DMS153 (cell line): ENCODE results near the gene CEP55.

Experiments used
- DNase-seq: peaks from one replicate; lab custom pipeline; 2025; lab: John Stamatoyannopoulos, UW

Gene CEP55

DNA sequence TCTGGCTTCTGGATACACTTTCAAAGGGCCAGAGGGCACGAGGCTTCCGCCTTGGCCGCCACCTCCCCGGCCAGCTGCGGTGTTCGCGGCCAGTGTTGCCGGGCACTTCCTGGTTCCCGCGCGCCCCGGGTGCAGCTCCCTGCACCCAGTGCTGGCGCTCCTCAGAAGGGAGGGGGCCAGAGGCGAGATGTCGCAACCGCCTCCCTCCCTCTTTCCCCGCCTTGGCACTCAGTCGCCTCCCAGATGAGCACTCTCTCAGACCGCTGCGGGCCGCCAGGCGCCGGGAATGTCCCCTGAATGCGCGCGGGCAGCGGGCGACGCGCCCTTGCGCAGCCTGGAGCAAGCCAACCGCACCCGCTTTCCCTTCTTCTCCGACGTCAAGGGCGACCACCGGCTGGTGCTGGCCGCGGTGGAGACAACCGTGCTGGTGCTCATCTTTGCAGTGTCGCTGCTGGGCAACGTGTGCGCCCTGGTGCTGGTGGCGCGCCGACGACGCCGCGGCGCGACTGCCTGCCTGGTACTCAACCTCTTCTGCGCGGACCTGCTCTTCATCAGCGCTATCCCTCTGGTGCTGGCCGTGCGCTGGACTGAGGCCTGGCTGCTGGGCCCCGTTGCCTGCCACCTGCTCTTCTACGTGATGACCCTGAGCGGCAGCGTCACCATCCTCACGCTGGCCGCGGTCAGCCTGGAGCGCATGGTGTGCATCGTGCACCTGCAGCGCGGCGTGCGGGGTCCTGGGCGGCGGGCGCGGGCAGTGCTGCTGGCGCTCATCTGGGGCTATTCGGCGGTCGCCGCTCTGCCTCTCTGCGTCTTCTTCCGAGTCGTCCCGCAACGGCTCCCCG, 70.2 kb downstream of the CEP55 start, which contains the start of gene FFAR4:
FFAR4 (plus strand) TSS at position 231 of the 842 bp plus-strand sequence; CDS start at position 287, 56 bp downstream.
- peak; percentile 38 for DNase-seq

DNA sequence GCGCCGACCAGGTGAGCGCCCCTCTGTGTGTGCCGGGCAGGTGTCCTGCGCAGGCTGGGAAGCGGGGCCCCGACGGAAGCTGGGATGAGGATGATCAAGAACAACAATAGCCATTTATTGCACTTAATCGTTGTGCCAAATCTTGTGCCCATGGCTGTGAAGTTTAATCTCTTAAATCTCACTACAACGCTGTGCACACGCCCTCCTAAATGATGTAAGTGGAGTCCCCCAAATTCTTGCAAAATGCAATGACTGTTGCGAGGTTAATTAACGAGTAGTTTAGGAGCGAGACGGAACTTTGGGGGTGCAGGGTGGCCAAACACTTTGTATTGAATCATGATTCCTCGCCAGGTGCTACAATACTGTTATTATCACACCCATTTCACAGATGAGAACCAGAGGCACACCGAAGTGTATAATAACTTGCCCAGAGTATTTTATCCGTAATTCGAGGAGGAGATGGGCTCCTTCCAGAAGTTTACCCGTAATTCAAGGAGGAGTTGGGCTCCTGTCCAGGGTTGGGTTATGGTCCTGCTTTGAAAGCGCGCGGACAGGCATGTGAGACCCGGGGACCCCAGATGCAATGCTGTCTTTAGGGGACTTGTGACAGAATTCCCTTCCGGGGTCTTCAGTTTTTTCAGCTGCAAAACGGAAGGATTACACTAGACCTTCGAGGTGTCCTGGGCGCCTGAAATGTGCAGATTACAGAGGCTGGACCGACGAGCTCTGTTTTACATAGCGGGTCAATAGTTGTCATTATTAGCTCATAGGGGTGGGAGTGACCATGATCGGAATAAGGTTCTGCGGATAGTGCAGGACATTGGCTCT, 71.1 kb downstream of the CEP55 start:
- no peak for DNase-seq

DNA sequence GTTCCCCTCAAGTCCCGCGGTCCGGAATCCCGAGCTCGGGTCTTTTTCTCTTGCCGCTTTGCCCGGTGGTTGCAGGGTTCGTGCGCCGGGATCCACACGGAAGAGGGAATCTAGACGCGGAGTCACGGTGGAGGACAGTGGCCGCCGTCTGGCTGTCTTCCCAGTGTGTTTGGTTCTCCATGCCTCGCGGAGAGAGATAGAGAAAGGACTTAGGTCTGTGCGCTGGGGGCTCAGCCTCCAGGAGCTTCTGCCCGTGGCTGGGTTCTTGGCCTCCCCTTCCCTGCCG, 71.6 kb downstream of the CEP55 start:
- no peak for DNase-seq

DNA sequence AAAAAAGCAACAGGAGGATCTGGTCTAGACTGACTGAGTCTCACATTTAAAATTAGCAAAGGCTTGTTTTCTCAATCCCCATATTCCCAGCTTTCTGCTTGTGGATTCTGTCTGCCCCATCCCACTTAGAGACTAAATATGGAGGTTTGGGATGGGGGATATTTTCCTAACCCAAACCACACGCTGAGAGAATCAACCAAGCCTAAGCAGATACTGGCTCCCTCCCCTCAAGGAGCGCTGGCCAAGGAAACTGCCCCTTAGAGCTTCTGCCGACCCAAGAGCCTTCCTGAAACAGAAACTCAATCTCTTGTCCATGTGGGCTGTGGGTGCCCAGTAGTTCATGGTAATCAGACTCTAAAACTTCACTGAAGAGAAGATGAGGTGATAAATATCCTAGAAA, 74.0 kb downstream of the CEP55 start:
- DNase-seq: no peak

DNA sequence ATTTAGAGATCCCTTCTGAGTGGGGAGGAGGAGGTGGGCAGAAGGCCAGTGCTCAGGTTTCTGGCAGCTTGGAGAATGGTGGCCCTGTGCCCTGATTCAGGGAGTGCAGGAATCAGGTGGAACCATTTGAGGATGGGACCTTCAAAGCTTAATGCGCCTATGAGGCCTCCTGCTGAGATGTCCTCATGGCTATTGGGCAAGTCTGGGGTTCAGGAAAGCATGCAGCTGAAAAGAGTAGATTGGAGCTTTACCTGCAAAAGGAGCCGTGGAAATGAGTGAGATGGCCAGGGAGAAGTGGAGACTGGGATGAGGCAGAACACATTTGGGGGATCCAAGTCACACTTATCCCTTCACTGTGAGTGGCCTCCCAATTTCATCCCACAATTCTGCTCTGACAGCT, 76.2 kb downstream of the CEP55 start:
- no peak for DNase-seq

DNA sequence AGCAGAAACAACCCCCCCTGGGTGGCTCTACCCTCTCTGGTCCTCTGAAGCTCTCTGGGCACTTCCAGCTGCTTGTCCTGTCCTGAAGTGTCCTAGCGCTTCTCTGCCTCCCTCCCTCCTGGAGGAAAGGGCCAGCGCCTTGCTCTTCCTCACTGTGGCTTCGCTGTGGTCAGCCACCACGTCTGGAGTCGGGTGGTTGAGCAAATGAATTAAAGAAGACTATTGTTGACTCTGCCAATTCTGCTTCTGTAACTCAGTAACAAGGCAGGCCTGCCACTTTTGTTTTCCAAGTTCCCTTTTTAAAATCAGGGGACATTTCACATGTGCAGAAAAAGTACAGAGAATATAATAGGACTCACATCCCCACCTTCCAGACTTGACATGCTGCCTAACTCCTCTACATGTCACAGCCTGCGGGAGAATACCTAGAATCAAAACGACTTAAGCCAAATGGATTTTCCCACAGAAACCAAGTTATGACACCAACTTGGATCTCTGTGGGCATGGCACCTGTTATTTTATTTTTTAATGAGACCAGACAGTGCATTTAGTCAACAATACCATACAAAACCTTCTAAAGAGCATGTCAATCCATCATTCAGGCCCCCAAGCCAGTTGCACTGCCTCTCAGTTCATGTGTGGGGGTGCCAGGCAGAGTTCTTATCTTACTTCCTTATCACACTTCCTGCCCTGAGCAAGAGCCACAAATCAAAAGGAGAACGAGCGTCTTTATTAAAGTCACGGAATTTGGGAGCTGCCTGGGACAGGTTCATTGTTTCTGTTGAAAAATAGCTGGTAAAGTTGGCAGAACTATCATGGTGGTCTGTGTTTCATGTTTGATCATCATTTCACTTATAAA, 76.9 kb downstream of the CEP55 start:
- peak; percentile 46 for DNase-seq

DNA sequence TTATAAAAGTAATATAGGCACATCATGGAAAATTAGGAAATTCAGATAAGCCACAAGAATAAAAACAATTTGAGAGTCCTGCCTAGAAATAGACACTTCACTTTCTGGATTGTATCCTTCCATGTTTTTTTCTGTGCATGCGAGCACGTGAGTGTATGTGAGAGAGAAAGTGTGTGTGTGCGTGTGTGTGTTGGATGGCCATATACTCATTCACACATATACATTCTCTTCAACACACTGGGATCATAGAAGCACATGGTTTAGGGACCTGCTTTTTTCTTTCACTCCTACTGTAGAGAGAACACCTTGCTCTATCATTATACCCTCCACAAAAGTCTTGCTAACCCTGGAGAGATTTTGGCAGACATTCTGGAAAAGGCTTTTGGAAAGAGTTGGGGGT, 77.5 kb downstream of the CEP55 start:
- DNase-seq: no peak

DNA sequence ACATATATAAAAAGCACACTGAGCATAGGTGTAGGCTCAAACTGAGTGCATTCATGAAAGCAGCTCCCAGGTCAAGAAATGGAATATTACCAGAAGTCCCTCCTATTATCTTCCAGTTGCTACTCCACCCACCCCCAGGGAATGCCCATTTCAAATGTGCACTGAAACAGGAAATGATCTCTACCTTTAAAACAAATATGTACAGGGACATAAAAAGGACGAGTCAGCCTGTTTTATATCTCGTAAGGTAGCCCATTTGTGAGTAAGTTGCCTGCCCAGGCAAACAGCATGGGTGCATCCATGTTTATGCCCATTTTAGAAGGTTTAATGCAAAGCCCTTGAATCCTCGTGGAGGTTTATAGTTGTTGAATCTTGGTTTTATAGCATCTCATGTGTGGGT, 80.5 kb downstream of the CEP55 start:
- peak; percentile 82 for DNase-seq

DNA sequence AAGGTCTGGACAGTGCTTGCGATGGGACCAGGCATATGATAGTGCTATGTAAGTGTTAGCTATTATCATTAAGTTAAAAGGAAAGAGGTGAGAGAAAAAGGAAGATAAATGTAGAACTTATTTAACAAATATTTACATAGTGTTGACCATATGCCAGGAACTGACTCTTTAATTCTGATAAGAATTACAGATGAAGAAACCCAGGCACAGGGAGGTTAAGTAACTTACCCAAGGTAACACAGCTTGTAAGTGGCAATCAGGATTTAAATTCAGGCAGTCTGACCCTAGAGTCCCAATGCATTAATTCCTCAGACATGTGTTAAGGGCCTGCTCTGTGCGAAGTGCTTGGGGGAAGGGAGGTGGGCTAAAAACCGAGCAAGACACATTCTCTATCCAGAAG, 81.2 kb downstream of the CEP55 start:
- DNase-seq: no peak
